GM19467 (cell line): ENCODE results near the gene PDE4B.
A peak's percentile ranks its signal among the peaks of the same experiment; 100 is the strongest.

ENCODE experiments used
- ATAC-seq: cut with Tn5 transposase; IDR thresholded peaks from one replicate; pipeline ENCODE4 v1.9.1; 2021; ENCODE audit warnings: mild to moderate bottlenecking, moderate library complexity; ENCODE audit not compliant: unreplicated experiment

The PDE4B gene

DNA sequence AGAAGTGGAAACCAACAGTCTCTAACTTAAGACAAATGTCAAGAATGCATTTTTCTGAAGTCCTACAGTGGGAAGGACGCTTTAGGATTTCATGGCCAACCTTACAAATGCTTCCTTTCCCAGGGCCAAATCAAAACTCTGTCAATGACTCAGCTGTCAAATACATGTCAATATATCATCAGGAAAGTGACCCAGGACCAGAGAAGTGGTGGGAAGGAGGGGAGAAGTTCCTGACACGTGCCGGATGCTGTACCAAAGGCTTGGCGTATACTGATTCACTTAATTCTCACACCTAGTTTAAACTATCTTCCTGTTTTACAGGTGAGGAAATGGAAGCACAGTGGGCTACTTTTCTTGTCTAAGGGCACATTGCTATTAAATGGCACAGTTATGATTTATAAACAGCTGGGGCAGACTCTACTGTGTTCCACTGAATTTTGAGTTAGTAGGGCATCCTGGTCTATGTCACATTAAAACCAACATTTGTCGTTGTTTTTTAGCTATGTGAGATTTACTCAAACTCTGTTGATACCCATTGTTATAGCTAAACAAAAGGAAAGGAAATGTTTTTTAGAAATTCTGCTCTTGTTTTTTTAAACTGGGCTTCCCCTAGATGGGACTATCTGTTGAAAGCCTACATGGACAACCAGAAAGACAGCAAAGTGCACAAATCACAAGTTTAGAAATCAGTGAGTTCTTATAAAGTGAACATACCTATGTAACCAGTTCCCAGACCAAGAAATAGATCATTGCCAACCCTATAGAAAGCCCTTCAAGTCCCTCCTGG, 533.1 kb downstream of the PDE4B start:
- ATAC-seq, result no peak

DNA sequence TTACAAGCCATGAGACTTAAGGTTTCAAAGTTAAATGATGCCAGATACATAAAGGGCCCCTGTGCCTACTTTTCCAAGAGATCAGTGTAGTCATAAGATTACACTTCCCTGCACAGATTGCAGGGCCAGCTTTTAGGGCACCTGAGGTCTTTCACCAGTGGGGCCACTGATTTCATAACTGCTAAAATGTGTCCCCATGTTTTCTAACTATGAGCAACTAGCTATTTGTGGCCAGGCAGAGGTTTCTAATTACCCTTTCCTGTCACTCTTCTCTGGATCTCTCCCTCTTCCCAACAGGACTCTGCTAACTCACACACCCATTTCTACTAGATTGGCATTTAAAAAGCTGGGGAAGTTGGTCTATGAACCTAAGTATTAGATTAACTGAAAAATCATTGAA, 534.2 kb downstream of the PDE4B start:
- no peak for ATAC-seq

DNA sequence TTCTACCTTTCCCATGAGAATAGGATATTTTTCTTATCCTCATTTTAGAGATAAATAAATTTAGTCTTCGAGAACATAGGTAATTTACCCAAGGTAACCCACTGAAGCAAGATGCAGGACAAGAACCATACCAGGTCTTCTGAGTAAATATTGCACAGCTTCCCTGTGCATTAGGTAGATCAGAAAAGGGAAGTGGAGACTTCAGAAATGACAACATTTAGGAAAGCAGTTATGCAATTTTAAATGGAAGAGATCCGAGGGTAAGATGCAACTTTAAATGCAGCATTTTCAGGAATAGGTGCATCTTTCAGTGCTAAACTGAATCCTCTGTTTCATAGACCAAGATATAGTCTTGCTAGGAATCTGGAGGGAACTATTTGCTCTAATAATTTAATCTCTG, 534.9 kb downstream of the PDE4B start:
- ATAC-seq, result no peak

DNA sequence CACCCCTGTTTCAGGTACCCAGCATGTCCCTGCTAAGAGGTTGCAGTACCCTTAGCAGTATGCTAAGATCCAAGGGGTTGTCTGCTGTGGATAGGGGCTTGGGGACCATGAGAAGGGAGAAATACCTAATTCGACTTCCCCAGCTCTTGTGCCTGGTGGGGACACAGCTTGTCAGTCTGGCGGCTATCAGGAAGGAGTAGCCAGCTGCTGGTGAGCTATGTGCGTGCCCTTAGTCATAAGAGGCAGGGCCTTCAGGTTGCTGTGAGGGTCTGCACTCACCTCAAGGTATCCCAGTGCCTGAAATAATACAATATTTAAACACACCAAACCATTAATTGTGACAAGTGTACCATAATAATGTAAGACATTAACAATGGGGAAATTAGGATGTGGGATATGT, 536.2 kb downstream of the PDE4B start:
- ATAC-seq, result no peak

DNA sequence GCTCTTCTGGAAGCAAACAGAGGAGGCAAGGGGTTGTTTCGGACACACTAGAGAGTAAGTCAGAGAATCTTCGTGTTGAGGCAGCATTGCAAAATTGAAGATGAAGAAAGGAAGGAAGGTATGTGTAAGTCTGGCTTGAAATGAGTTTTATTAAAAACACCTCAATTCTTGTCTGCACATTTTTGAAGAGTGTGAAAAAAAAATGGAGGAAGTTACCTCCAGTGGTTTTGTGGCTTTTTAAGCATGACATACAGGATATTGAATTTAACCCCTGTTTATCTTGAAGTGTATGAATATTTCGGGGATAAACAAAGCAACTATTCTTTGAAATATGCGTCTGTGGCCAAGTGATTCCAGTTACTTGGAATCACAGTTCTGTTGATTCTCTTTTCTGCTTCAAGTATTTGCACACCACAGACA, 538.0 kb downstream of the PDE4B start:
- no peak for ATAC-seq

DNA sequence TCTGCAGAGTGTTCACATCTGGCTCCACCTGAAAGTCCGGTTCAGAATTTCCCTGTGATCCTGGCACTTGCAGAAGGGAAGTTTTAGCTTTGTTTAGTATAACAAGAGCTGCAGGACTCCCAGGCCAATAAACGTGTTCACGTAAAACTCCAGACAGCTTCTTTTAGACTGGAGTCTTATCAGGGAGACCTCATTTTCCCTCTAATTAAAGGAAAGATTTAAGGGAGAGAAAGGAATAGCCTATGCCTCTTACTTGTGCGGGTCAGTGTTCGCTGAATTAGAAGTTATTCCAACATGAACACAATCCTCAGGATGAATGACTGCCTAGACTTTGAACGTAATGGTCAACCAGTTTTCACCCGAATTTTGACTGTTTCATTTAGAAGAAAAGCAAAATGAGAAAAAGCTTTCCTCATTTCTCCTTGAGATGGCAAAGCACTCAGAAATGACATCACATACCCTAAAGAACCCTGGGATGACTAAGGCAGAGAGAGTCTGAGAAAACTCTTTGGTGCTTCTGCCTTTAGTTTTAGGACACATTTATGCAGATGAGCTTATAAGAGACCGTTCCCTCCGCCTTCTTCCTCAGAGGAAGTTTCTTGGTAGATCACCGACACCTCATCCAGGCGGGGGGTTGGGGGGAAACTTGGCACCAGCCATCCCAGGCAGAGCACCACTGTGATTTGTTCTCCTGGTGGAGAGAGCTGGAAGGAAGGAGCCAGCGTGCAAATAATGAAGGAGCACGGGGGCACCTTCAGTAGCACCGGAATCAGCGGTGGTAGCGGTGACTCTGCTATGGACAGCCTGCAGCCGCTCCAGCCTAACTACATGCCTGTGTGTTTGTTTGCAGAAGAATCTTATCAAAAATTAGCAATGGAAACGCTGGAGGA, 539.2 kb downstream of the PDE4B start:
- peak; percentile 17 for ATAC-seq

DNA sequence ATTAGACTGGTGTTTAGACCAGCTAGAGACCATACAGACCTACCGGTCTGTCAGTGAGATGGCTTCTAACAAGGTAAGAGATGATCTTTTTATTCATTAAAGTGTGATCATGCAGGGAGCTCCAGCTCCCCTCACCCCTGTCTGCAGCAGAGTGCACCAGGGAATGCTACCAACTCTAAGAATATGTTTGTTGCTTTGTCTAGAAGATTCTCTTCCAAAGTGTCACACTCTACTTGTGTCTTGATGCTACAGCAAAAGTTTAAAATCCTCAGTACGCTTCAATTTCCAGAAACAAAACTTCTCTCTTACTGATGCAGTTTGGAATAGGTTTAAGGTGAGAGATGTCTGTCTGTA, 539.8 kb downstream of the PDE4B start:
- peak; percentile 0 for ATAC-seq

DNA sequence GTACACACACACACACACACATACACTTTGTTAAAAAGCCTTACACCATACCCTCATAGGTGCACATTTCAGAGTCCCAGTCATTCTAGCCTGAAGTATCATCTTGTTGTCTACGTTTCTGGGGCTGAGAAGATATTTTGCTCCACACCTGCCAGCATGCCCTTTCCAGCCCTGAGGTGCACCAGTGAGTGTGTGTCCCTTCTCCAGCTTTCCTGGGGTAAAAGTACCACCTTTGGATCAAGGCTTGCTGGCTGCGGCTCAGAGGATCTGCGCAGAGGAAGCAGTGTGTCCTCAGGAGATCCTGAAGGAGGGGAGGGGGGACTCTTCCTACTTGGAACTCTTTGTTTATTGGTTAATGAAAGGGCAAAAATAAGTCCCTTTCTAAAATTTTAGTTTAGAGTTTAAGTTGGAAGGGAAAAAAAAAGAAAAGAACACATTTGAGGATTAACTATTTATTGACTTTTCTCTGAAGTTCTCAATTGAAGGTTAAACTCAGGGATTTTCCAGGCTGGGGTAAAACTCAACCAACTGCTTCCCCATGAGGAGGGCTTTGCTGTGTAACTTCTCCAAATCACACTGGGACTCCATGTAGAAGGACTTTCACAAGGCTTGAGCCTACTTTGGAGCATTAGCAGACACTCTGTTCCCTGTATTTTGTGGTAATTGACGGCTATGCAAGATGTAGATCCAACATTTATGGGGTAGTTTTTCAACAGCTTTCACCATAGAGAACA, 540.9 kb downstream of the PDE4B start:
- ATAC-seq, result no peak

DNA sequence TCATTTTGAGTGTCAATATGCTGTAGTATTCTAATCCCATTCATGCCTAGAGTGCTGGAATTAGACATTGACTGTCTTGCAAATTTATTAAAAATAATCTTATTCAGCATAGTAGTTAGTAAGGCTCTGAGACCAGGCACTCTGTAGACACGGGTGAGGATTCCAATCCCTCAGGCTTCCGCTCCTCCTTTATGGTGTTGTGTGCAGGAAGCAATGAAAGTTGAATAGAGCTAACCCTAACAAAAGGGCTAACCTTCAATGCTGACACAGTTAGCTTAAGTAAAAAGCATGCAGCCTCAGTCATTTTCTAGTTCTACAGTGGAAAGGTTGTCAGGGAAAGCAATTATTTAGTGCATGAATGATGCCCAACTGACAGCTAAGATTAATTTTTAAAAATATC, 541.6 kb downstream of the PDE4B start:
- ATAC-seq, result no peak

DNA sequence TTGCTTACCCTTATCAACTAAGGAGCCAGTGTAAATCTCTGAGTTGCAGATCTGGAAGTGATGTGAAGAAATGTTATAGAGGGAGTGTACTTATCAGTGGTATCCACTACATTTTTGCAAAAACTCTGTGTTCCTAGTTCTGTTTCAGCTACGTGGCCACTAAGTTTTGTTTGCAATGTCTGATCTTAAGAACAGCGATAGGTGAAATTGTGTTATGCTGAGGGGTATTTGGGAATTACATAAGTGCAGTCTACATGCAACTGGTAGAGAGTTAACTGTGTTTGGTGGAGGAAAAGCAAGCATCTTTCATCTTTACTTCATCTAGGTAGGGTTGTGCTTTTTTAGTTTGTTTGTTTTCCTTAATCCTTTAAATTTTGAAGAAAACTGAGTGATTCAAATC, 542.4 kb downstream of the PDE4B start:
- no peak for ATAC-seq

DNA sequence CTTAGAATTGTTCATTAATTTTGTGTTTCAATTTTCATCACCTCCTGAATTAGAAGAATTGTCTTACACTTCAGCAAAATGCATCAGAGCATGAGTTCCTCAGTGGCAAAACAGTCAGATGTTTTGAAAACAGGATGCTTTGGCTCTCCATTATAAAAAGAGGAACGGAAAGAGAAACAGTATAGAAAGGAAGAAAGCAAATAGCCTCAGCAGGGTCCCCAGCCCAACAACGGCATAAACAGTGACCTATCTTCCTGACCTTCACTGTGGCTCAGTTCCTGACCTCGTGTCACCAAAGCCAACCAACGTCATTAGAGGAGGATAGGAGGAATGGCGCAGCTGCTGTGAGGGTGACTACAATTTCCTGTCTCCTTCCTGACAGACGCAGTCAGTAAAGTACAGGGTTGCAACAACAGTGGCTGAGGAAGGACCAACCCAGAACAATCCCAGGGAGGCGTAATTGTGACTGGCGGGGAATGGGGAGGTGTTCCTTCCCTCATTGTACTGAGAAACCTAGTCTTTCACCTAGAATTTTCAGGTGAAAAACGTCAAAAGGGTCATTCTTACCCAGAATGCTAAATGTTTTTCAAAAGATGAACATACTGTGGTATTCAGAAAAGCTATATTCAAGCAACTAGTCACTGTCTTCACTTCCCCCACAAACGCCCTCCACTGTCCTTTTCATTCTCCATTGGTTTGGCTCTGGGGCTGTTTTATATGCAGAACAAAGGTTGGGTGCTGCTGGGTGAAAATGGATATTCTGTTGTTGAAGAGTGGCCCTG, 543.4 kb downstream of the PDE4B start:
- ATAC-seq, result peak; percentile 83

DNA sequence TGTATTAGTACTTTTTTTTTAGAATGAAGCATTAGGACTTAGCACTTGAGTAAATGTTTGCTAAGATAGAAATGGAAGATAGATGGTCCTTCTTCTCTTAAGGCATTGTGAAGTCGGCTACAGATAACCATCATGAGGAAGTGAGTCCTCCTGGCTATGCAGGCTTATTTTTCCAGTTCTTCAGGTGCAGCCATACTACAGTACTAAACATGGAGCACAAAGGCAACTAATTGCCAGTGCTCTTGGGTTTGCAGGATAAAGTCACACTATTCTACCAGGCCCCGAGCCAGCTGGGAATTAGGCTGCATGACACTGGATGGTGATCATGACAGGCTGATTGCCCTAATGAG, 543.9 kb downstream of the PDE4B start:
- ATAC-seq, result no peak

DNA sequence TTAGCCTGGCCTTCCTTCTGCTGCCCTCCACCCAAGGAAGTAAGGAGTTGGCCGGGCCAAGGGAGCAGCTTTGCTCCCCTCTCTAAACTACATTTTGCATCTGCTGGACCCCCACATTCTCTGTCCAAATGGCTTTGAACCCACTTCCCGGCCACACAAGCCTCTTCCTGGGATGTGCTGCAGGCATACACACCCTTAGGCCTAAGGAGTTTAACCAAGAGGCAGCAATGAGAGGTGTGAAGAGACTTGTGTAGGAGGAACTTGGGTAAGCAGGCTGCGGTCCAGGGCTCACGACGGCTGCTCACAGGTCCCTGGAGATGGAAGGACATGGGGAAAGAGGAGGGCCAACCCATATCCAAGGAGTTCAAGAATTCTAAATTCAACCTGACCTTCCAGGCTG, 544.6 kb downstream of the PDE4B start:
- no peak for ATAC-seq

DNA sequence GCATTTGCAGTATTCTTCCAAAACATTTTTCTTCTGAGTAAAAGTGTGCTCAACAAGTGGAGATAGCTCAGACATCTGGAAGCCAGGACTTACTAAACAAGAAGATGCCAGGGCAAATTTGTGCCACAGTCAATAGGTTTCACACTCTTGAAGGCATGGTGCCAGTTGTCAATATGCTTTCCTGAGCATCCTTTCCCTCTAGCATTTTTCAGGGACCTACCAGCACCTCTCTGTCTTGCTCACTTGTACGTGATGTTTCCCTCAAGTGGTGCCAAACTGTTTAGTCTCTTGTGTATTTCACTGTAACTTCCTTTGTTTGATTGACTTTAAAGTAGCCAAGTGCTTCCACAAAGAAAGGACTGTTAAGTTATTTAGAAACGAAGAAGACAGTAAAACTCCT, 547.2 kb downstream of the PDE4B start:
- no peak for ATAC-seq

DNA sequence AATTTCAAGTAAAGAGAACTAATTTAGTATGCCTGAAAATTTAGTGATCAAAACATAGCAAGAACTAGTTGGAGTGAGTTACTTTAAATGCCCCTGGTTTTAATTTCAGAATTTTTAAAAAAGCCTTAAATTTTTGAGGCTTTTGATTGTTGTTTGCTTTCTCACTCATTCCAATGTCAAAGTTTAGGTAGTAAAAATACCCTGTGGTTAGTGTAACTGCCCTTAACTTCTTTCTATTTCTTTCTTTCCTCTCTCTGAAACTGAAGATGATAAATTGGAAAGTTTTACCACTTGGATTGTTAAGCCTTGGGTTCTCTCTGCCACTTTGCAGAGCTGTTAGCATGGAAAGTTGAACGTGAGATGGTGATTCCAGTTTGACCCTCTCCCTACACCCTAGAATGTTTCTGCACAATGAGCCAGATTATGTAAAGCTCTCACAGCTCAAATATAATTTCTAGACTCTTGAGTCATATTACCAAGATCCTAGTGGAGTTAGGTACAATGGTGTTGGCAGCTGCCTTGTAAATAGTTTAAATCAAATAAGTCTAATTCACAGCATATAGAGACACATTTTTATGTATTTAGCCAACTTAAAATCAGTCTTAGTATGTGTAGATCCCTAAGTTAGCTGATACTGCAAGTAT, 548.9 kb downstream of the PDE4B start:
- ATAC-seq, result no peak

DNA sequence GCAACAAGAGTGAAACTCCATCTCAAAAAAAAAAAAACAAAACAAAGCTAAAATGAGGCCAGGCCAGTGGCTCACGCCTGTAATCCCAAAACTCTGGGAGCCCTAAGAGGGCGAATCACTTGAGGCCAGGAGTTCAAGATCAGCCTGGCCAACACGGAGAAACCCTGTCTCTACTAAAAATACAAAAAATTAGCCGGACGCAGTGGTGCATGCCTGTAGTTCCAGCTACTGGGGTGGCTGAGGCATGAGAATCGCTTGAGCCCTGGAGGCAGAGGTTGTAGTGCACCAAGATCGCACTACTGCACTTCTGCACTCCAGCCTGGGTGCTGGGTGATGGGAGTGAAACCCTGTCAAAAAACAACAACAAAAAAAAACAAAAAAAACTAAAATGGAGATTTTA, 550.0 kb downstream of the PDE4B start:
- ATAC-seq, result no peak

DNA sequence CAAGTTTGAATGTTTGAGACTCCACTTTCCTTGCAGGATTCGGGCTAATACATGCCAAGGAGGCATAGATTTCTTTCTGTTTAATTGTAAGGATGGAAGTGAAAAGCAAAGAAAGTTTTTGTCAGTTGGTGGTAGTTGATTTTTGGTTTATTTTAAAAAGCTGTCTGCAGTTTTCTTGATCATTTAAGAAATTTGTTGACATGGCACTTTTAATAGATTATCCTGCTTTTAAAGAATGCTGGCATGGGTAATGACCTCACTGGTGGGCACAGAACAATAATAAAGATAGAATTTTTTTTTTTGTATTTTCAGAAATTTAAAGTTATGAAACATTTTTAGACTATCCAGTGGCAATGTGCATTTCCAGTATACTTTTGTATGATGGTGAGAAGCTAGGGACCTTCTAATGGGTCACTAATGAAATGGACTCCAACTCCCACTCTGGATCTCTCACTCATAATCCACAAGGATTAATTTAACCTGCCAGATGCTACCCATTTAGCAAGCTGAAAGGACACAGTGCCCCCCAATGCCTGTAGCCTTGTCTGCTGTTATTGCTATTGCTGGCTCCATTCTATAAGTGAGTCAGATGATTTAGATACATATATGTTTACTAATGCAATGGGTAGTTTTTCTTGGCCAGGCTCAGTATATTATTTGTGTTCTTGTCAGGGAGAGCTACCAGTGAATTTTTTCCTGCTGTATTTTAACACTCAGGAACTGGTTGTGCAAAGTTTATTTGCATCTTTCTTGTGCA, 551.1 kb downstream of the PDE4B start:
- no peak for ATAC-seq

DNA sequence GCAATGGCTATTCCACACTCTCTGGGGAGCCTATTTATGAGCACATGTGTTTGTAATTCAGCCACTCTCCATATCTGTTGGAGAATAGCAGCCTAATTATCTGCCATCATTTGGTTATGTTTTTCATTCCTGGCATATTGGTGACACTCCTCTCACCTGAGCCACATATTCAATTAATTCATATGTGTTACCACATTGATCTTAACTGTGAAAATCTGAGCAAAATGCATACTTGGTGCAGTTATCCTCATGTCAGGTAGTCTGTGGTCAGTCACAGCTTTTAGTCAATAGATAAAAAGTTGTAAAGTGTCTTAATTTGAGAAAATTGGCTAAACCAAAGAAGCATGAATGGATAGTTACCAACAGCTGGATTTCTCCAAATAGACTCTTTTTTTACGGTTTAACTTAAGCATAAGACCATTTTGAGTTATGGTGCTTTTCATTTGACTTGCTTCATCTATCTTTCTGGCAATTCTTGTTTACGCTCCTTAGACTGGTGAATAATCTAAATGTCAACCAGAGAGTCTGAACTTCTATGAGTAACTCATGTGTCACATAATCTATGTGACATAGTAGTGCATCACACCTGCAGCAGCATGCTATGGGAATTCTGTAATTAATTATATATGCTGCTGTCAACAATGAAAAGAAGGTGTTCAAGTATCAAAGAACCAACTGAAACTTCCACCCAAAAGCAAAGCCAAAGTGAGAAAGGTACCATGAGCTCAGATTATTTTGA, 553.5 kb downstream of the PDE4B start:
- no peak for ATAC-seq

DNA sequence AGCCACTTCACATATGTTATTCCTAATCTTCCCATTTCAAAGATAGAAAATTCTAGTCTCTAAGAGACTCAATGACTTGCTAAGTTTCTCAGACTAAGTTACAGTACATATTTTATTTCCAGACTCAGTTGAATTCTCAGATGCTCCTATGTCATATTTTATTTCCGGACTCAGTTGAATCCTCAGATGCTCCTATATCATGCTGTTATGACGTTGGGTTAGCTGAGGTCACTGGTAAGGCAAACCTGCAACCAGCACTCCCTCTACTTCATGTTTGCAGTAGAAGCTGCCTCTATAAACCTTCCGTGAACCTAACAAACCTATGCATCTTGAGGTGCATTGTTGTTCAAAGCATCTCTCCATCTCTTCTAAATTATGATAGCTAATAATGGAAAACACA, 554.2 kb downstream of the PDE4B start:
- no peak for ATAC-seq
